ENCODE measurements around the gene CREB5. TPM values are rescaled to one million over a fixed set of nuclear protein-coding genes. Genes with fewer than 3 reads are reported as not detected.

CREB5 gene
- total RNA-seq, 1 experiment from 2014 or later, result 1.3 TPM

DNA sequence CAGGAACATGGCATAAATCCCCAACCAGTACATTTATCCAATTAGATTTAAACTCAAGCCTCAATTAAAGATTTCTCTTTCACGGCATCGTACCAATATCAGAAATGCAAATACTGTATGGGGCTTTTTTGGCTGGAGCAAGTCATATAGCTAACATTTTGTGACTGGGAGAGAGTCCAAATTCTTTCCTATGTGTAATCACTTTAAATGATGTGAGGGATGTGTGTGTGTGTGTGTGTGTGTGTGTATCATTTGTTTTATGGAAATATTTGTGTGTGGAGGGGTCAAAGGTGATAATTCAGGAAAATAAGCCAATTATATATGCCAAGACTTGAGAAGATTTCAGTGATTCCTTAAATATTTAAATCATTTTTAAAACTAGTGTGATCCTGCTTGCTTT lies 349.2 kb downstream of the CREB5 start (continued):
- TF ChIP-seq, protein P1, sequence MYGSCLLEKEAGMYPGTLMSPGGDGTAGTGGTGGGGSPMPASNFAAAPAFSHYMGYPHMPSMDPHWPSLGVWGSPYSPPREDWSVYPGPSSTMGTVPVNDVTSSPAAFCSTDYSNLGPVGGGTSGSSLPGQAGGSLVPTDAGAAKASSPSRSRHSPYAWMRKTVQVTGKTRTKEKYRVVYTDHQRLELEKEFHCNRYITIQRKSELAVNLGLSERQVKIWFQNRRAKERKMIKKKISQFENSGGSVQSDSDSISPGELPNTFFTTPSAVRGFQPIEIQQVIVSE (CRISPR knock-in tag; IDR thresholded peaks at IDR 0.05; ENCODE audit: borderline replicate concordance), result no peak
- TF ChIP-seq MXD4 (CRISPR knock-in tag; IDR thresholded peaks at IDR 0.05; ENCODE audit: borderline replicate concordance) (no peak), RELA (CRISPR knock-in tag; IDR thresholded peaks at IDR 0.05; ENCODE audit: borderline replicate concordance) (no peak), TP53 (CRISPR knock-in tag; IDR thresholded peaks at IDR 0.05) (no peak)
- TF ChIP-seq, protein P2, sequence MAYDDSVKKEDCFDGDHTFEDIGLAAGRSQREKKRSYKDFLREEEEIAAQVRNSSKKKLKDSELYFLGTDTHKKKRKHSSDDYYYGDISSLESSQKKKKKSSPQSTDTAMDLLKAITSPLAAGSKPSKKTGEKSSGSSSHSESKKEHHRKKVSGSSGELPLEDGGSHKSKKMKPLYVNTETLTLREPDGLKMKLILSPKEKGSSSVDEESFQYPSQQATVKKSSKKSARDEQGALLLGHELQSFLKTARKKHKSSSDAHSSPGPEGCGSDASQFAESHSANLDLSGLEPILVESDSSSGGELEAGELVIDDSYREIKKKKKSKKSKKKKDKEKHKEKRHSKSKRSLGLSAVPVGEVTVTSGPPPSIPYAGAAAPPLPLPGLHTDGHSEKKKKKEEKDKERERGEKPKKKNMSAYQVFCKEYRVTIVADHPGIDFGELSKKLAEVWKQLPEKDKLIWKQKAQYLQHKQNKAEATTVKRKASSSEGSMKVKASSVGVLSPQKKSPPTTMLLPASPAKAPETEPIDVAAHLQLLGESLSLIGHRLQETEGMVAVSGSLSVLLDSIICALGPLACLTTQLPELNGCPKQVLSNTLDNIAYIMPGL (CRISPR knock-in tag; IDR thresholded peaks at IDR 0.05), result no peak
- TF ChIP-seq, protein P3, sequence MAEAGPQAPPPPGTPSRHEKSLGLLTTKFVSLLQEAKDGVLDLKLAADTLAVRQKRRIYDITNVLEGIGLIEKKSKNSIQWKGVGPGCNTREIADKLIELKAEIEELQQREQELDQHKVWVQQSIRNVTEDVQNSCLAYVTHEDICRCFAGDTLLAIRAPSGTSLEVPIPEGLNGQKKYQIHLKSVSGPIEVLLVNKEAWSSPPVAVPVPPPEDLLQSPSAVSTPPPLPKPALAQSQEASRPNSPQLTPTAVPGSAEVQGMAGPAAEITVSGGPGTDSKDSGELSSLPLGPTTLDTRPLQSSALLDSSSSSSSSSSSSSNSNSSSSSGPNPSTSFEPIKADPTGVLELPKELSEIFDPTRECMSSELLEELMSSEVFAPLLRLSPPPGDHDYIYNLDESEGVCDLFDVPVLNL (CRISPR knock-in tag; IDR thresholded peaks at IDR 0.05; ENCODE audit: borderline replicate concordance, low read depth), result no peak
- TF ChIP-seq, protein P4, sequence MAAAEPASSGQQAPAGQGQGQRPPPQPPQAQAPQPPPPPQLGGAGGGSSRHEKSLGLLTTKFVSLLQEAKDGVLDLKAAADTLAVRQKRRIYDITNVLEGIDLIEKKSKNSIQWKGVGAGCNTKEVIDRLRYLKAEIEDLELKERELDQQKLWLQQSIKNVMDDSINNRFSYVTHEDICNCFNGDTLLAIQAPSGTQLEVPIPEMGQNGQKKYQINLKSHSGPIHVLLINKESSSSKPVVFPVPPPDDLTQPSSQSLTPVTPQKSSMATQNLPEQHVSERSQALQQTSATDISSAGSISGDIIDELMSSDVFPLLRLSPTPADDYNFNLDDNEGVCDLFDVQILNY (CRISPR knock-in tag; IDR thresholded peaks at IDR 0.05), result no peak

DNA sequence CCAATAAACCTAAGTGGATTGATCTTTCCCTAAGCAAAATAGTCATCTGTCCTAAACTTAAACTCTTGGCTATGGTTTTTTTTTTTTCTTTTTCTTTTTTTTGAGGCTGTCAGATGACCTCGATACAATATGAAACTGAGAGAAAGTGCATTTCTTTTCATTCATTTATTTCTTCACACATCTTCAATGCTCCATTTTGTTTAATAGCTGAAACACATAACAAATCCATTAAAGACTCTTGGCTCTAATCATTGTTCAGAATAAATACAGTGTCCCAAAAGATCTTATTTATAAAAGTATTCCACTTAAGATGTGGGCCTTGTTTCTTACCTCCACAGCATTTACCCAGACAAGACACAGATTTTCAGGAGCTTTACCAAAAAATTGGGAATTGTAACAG lies 350.3 kb downstream of the CREB5 start:
- ChIA-PET POLR2A (no interaction called here), CTCF (no interaction called here)
- no peaks in the 10 kb centered on the region for H3K36me3 Mint-ChIP-seq
- H3K9me3 Mint-ChIP-seq, result no peaks in the 10 kb centered on the region
- no peak overlapping the region for H3K4me3 Mint-ChIP-seq
- peaks cover 6% of the 10 kb centered on the region for H3K4me1 Mint-ChIP-seq
- H3K27me3 Mint-ChIP-seq (ENCODE audit: low read depth), result peaks cover 14% of the 10 kb centered on the region
- H3K27ac Mint-ChIP-seq, result no peak overlapping the region
- DNase-seq (ENCODE audit: low spot score) (no peak), ATAC-seq (no peak)
- TF ChIP-seq ZNF121 (CRISPR knock-in tag; IDR thresholded peaks at IDR 0.05) (no peak), CREB1 (CRISPR knock-in tag; IDR thresholded peaks at IDR 0.05) (no peak), NFYB (CRISPR knock-in tag; conservative IDR thresholded peaks at IDR 0.05; ENCODE audit: low read depth) (no peak), NR1H2 (CRISPR knock-in tag; IDR thresholded peaks at IDR 0.05) (no peak), SP1 (CRISPR knock-in tag; conservative IDR thresholded peaks at IDR 0.05) (no peak), ETV6 (CRISPR knock-in tag; IDR thresholded peaks at IDR 0.05) (no peak), HMGA2 (CRISPR knock-in tag; IDR thresholded peaks at IDR 0.05) (no peak)
- TF ChIP-seq, protein P5, sequence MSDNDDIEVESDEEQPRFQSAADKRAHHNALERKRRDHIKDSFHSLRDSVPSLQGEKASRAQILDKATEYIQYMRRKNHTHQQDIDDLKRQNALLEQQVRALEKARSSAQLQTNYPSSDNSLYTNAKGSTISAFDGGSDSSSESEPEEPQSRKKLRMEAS (CRISPR knock-in tag; IDR thresholded peaks at IDR 0.05), result no peak
- TF ChIP-seq, protein P6, sequence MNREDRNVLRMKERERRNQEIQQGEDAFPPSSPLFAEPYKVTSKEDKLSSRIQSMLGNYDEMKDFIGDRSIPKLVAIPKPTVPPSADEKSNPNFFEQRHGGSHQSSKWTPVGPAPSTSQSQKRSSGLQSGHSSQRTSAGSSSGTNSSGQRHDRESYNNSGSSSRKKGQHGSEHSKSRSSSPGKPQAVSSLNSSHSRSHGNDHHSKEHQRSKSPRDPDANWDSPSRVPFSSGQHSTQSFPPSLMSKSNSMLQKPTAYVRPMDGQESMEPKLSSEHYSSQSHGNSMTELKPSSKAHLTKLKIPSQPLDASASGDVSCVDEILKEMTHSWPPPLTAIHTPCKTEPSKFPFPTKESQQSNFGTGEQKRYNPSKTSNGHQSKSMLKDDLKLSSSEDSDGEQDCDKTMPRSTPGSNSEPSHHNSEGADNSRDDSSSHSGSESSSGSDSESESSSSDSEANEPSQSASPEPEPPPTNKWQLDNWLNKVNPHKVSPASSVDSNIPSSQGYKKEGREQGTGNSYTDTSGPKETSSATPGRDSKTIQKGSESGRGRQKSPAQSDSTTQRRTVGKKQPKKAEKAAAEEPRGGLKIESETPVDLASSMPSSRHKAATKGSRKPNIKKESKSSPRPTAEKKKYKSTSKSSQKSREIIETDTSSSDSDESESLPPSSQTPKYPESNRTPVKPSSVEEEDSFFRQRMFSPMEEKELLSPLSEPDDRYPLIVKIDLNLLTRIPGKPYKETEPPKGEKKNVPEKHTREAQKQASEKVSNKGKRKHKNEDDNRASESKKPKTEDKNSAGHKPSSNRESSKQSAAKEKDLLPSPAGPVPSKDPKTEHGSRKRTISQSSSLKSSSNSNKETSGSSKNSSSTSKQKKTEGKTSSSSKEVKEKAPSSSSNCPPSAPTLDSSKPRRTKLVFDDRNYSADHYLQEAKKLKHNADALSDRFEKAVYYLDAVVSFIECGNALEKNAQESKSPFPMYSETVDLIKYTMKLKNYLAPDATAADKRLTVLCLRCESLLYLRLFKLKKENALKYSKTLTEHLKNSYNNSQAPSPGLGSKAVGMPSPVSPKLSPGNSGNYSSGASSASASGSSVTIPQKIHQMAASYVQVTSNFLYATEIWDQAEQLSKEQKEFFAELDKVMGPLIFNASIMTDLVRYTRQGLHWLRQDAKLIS (CRISPR knock-in tag; IDR thresholded peaks at IDR 0.05; ENCODE audit: borderline replicate concordance), result no peak
- TF ChIP-seq, protein P4 (CRISPR knock-in tag; IDR thresholded peaks at IDR 0.05), result no peak
- TF ChIP-seq, protein P7, sequence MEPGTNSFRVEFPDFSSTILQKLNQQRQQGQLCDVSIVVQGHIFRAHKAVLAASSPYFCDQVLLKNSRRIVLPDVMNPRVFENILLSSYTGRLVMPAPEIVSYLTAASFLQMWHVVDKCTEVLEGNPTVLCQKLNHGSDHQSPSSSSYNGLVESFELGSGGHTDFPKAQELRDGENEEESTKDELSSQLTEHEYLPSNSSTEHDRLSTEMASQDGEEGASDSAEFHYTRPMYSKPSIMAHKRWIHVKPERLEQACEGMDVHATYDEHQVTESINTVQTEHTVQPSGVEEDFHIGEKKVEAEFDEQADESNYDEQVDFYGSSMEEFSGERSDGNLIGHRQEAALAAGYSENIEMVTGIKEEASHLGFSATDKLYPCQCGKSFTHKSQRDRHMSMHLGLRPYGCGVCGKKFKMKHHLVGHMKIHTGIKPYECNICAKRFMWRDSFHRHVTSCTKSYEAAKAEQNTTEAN (CRISPR knock-in tag; IDR thresholded peaks at IDR 0.05), result no peak
- TF ChIP-seq, protein P8, sequence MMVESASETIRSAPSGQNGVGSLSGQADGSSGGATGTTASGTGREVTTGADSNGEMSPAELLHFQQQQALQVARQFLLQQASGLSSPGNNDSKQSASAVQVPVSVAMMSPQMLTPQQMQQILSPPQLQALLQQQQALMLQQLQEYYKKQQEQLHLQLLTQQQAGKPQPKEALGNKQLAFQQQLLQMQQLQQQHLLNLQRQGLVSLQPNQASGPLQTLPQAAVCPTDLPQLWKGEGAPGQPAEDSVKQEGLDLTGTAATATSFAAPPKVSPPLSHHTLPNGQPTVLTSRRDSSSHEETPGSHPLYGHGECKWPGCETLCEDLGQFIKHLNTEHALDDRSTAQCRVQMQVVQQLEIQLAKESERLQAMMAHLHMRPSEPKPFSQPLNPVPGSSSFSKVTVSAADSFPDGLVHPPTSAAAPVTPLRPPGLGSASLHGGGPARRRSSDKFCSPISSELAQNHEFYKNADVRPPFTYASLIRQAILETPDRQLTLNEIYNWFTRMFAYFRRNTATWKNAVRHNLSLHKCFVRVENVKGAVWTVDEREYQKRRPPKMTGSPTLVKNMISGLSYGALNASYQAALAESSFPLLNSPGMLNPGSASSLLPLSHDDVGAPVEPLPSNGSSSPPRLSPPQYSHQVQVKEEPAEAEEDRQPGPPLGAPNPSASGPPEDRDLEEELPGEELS (CRISPR knock-in tag; IDR thresholded peaks at IDR 0.05), result no peak
